ENCODE measurements around the gene ZNF488. TPM values are rescaled to one million over a fixed set of nuclear protein-coding genes. Genes with fewer than 3 reads are reported as not detected.

Gene ZNF488
- total RNA-seq, 1 donor from 2014 or later, result 4.9 TPM

GRCh38 chr10:47404446-47404845, 20.4 kb upstream of the ZNF488 start:
- Mint-ChIP-seq H3K36me3 (no peaks in the 10 kb centered on the region), H3K9me3 (no peaks in the 10 kb centered on the region), H3K4me1 (ENCODE audit: unreplicated experiment) (peaks cover 25% of the 10 kb centered on the region), H3K27ac (peak overlapping the region; percentile 81), H3K27me3 (no peaks in the 10 kb centered on the region), H3K4me3 (peak overlapping the region; percentile 42)
- TF ChIP-seq CTCF (conservative IDR thresholded peaks at IDR 0.05), result no peak
- peak; percentile 60 for DNase-seq (ENCODE audit: extremely low spot score, unreplicated experiment)

- Mint-ChIP-seq H3K4me1 (ENCODE audit: unreplicated experiment) (peaks cover 25% of the 10 kb centered on the region), H3K4me3 (peak overlapping the region; percentile 56), H3K9me3 (no peaks in the 10 kb centered on the region), H3K27me3 (no peaks in the 10 kb centered on the region), H3K27ac (peak overlapping the region; percentile 81), H3K36me3 (no peaks in the 10 kb centered on the region)
- TF ChIP-seq CTCF (conservative IDR thresholded peaks at IDR 0.05), result no peak
- peak; percentile 61 for DNase-seq (ENCODE audit: extremely low spot score, unreplicated experiment)
Observed at GRCh38 chr10:47403446-47404318, 19.6 kb upstream of the ZNF488 start.

GRCh38 chr10:47402641-47403301, 18.7 kb upstream of the ZNF488 start:
- Mint-ChIP-seq H3K36me3 (no peaks in the 10 kb centered on the region), H3K27me3 (no peaks in the 10 kb centered on the region), H3K9me3 (peaks cover 7% of the 10 kb centered on the region), H3K4me3 (peak overlapping the region; percentile 56), H3K4me1 (ENCODE audit: unreplicated experiment) (peaks cover 25% of the 10 kb centered on the region), H3K27ac (peak overlapping the region; percentile 81)
- DNase-seq (ENCODE audit: extremely low spot score, unreplicated experiment), result peak; percentile 62
- no peak for TF ChIP-seq CTCF (conservative IDR thresholded peaks at IDR 0.05)

GRCh38 chr10:47401874-47402640, 18.0 kb upstream of the ZNF488 start:
- H3K9me3 Mint-ChIP-seq, result peaks cover 7% of the 10 kb centered on the region
- DNase-seq (ENCODE audit: extremely low spot score, unreplicated experiment), result peak; percentile 59
- H3K36me3 Mint-ChIP-seq, result no peaks in the 10 kb centered on the region
- peak overlapping the region; percentile 81 for H3K27ac Mint-ChIP-seq
- no peaks in the 10 kb centered on the region for H3K27me3 Mint-ChIP-seq
- peak overlapping the region; percentile 25 for H3K4me3 Mint-ChIP-seq
- peaks cover 25% of the 10 kb centered on the region for H3K4me1 Mint-ChIP-seq (ENCODE audit: unreplicated experiment)
- no peak for TF ChIP-seq CTCF (conservative IDR thresholded peaks at IDR 0.05)

GRCh38 chr10:47401210-47401609, 17.1 kb upstream of the ZNF488 start:
- peaks cover 11% of the 10 kb centered on the region for H3K9me3 Mint-ChIP-seq
- no peak overlapping the region for H3K27ac Mint-ChIP-seq
- TF ChIP-seq CTCF (conservative IDR thresholded peaks at IDR 0.05), result no peak
- DNase-seq (ENCODE audit: extremely low spot score, unreplicated experiment), result no peak
- H3K27me3 Mint-ChIP-seq, result no peaks in the 10 kb centered on the region
- H3K4me3 Mint-ChIP-seq, result no peak overlapping the region
- H3K36me3 Mint-ChIP-seq, result peaks cover 3% of the 10 kb centered on the region
- H3K4me1 Mint-ChIP-seq (ENCODE audit: unreplicated experiment), result peaks cover 32% of the 10 kb centered on the region

Data from type B pancreatic cell (in vitro differentiated cells).